ENCODE results near the gene CPD.
A peak's percentile ranks its signal among the peaks of the same experiment; 100 is the strongest.
"Not testable (repeated sequence)": the region's sequence is repeated elsewhere in the genome, so short reads cannot be mapped to it uniquely, and the experiment has no call there.

CPD gene

GRCh38 chr17:30443721-30444120 lies 65.0 kb downstream of the CPD start:
- no peaks in the 10 kb centered on the region for H3K9me3 ChIP-seq (ENCODE audit: control insufficient read depth, low read length)
- DNase-seq (ENCODE audit: low read depth): no peak

GRCh38 chr17:30446640-30447039 lies 67.9 kb downstream of the CPD start:
- not testable (repeated sequence) for H3K9me3 ChIP-seq (ENCODE audit: control insufficient read depth, low read length); H3K27me3 ChIP-seq (replicated peaks; ENCODE audit: control insufficient read depth, insufficient read depth, low read length); H3K9ac ChIP-seq (ENCODE audit: low read length); DNase-seq (ENCODE audit: low read depth); H3K4me3 ChIP-seq (ENCODE audit: low read length)
- H3K36me3 ChIP-seq (ENCODE audit: control insufficient read depth, insufficient read depth, low read length, severe bottlenecking): peaks cover 22% of the 10 kb centered on the region
- peaks cover 20% of the 10 kb centered on the region for H3K4me1 ChIP-seq (ENCODE audit: control insufficient read depth, insufficient read depth, low read length)

More at GRCh38 chr17:30443721-30444120, 65.0 kb downstream of the CPD start:
- peaks cover 22% of the 10 kb centered on the region for H3K36me3 ChIP-seq (ENCODE audit: control insufficient read depth, insufficient read depth, low read length, severe bottlenecking)
- no peaks in the 10 kb centered on the region for H3K27me3 ChIP-seq (replicated peaks; ENCODE audit: control insufficient read depth, insufficient read depth, low read length)
- no peaks in the 10 kb centered on the region for H3K4me1 ChIP-seq (ENCODE audit: control insufficient read depth, insufficient read depth, low read length)
- no peak overlapping the region for H3K4me3 ChIP-seq (ENCODE audit: low read length)
- no peak overlapping the region for H3K9ac ChIP-seq (ENCODE audit: low read length)

GRCh38 chr17:30449480-30449879 lies 70.8 kb downstream of the CPD start:
- DNase-seq (ENCODE audit: low read depth): no peak
- Histone ChIP-seq H3K36me3 (ENCODE audit: control insufficient read depth, insufficient read depth, low read length, severe bottlenecking) (peaks cover 16% of the 10 kb centered on the region), H3K9ac (ENCODE audit: low read length) (no peak overlapping the region), H3K27me3 (replicated peaks; ENCODE audit: control insufficient read depth, insufficient read depth, low read length) (no peaks in the 10 kb centered on the region), H3K4me1 (ENCODE audit: control insufficient read depth, insufficient read depth, low read length) (peaks cover 20% of the 10 kb centered on the region), H3K9me3 (ENCODE audit: control insufficient read depth, low read length) (no peaks in the 10 kb centered on the region), H3K4me3 (ENCODE audit: low read length) (no peak overlapping the region)

GRCh38 chr17:30450125-30451027 lies 71.6 kb downstream of the CPD start:
- H3K4me1 ChIP-seq (ENCODE audit: control insufficient read depth, insufficient read depth, low read length): peaks cover 20% of the 10 kb centered on the region
- DNase-seq (ENCODE audit: low read depth): peak; percentile 52
- H3K27me3 ChIP-seq (replicated peaks; ENCODE audit: control insufficient read depth, insufficient read depth, low read length): no peaks in the 10 kb centered on the region
- H3K9me3 ChIP-seq (ENCODE audit: control insufficient read depth, low read length): no peaks in the 10 kb centered on the region
- H3K4me3 ChIP-seq (ENCODE audit: low read length): no peak overlapping the region
- peaks cover 21% of the 10 kb centered on the region for H3K36me3 ChIP-seq (ENCODE audit: control insufficient read depth, insufficient read depth, low read length, severe bottlenecking)
- H3K9ac ChIP-seq (ENCODE audit: low read length): no peak overlapping the region

GRCh38 chr17:30454635-30455034 lies 75.9 kb downstream of the CPD start:
- DNase-seq (ENCODE audit: low read depth): no peak
- no peak overlapping the region for H3K9ac ChIP-seq (ENCODE audit: low read length)
- peaks cover 37% of the 10 kb centered on the region for H3K36me3 ChIP-seq (ENCODE audit: control insufficient read depth, insufficient read depth, low read length, severe bottlenecking)
- H3K4me1 ChIP-seq (ENCODE audit: control insufficient read depth, insufficient read depth, low read length): peaks cover 17% of the 10 kb centered on the region
- H3K9me3 ChIP-seq (ENCODE audit: control insufficient read depth, low read length): no peaks in the 10 kb centered on the region
- H3K4me3 ChIP-seq (ENCODE audit: low read length): no peak overlapping the region
- no peaks in the 10 kb centered on the region for H3K27me3 ChIP-seq (replicated peaks; ENCODE audit: control insufficient read depth, insufficient read depth, low read length)

GRCh38 chr17:30458371-30458770 lies 79.6 kb downstream of the CPD start:
- no peaks in the 10 kb centered on the region for H3K27me3 ChIP-seq (replicated peaks; ENCODE audit: control insufficient read depth, insufficient read depth, low read length)
- peaks cover 50% of the 10 kb centered on the region for H3K36me3 ChIP-seq (ENCODE audit: control insufficient read depth, insufficient read depth, low read length, severe bottlenecking)
- H3K4me1 ChIP-seq (ENCODE audit: control insufficient read depth, insufficient read depth, low read length): no peaks in the 10 kb centered on the region
- no peak overlapping the region for H3K4me3 ChIP-seq (ENCODE audit: low read length)
- H3K9ac ChIP-seq (ENCODE audit: low read length): no peak overlapping the region
- H3K9me3 ChIP-seq (ENCODE audit: control insufficient read depth, low read length): no peaks in the 10 kb centered on the region
- no peak for DNase-seq (ENCODE audit: low read depth)

GRCh38 chr17:30458797-30459413 lies 80.2 kb downstream of the CPD start:
- DNase-seq (ENCODE audit: low read depth): not testable (repeated sequence)
- peaks cover 48% of the 10 kb centered on the region for H3K36me3 ChIP-seq (ENCODE audit: control insufficient read depth, insufficient read depth, low read length, severe bottlenecking)

GRCh38 chr17:30468465-30468864 lies 89.7 kb downstream of the CPD start:
- Histone ChIP-seq H3K4me3 (ENCODE audit: low read length) (no peak overlapping the region), H3K9me3 (ENCODE audit: control insufficient read depth, low read length) (no peaks in the 10 kb centered on the region), H3K9ac (ENCODE audit: low read length) (no peak overlapping the region), H3K36me3 (ENCODE audit: control insufficient read depth, insufficient read depth, low read length, severe bottlenecking) (peaks cover 19% of the 10 kb centered on the region), H3K4me1 (ENCODE audit: control insufficient read depth, insufficient read depth, low read length) (peaks cover 7% of the 10 kb centered on the region), H3K27me3 (replicated peaks; ENCODE audit: control insufficient read depth, insufficient read depth, low read length) (no peaks in the 10 kb centered on the region)
- no peak for DNase-seq (ENCODE audit: low read depth)

More at GRCh38 chr17:30458797-30459413, 80.2 kb downstream of the CPD start:
- H3K9me3 ChIP-seq (ENCODE audit: control insufficient read depth, low read length); H3K4me1 ChIP-seq (ENCODE audit: control insufficient read depth, insufficient read depth, low read length); H3K27me3 ChIP-seq (replicated peaks; ENCODE audit: control insufficient read depth, insufficient read depth, low read length); H3K4me3 ChIP-seq (ENCODE audit: low read length); H3K9ac ChIP-seq (ENCODE audit: low read length): not testable (repeated sequence)

- Histone ChIP-seq H3K9ac (ENCODE audit: low read length) (peak overlapping the region; percentile 57), H3K9me3 (ENCODE audit: control insufficient read depth, low read length) (no peaks in the 10 kb centered on the region), H3K27me3 (replicated peaks; ENCODE audit: control insufficient read depth, insufficient read depth, low read length) (no peaks in the 10 kb centered on the region), H3K4me3 (ENCODE audit: low read length) (peak overlapping the region; percentile 62), H3K4me1 (ENCODE audit: control insufficient read depth, insufficient read depth, low read length) (peaks cover 11% of the 10 kb centered on the region), H3K36me3 (ENCODE audit: control insufficient read depth, insufficient read depth, low read length, severe bottlenecking) (no peaks in the 10 kb centered on the region)
- DNase-seq (ENCODE audit: low read depth): no peak
Measured at GRCh38 chr17:30472238-30472890, 93.6 kb downstream of the CPD start.

GRCh38 chr17:30475206-30475605 lies 96.5 kb downstream of the CPD start:
- Histone ChIP-seq H3K9me3 (ENCODE audit: control insufficient read depth, low read length) (no peaks in the 10 kb centered on the region), H3K4me1 (ENCODE audit: control insufficient read depth, insufficient read depth, low read length) (peaks cover 23% of the 10 kb centered on the region), H3K36me3 (ENCODE audit: control insufficient read depth, insufficient read depth, low read length, severe bottlenecking) (peaks cover 6% of the 10 kb centered on the region), H3K4me3 (ENCODE audit: low read length) (no peak overlapping the region), H3K9ac (ENCODE audit: low read length) (no peak overlapping the region), H3K27me3 (replicated peaks; ENCODE audit: control insufficient read depth, insufficient read depth, low read length) (no peaks in the 10 kb centered on the region)
- no peak for DNase-seq (ENCODE audit: low read depth)

GRCh38 chr17:30476726-30477082 lies 98.0 kb downstream of the CPD start:
- H3K27me3 ChIP-seq (replicated peaks; ENCODE audit: control insufficient read depth, insufficient read depth, low read length): no peaks in the 10 kb centered on the region
- DNase-seq (ENCODE audit: low read depth): no peak

More at GRCh38 chr17:30476726-30477082, 98.0 kb downstream of the CPD start:
- Histone ChIP-seq H3K9me3 (ENCODE audit: control insufficient read depth, low read length) (no peaks in the 10 kb centered on the region), H3K36me3 (ENCODE audit: control insufficient read depth, insufficient read depth, low read length, severe bottlenecking) (peaks cover 21% of the 10 kb centered on the region), H3K9ac (ENCODE audit: low read length) (peak overlapping the region; percentile 97), H3K4me3 (ENCODE audit: low read length) (peak overlapping the region; percentile 92), H3K4me1 (ENCODE audit: control insufficient read depth, insufficient read depth, low read length) (peaks cover 23% of the 10 kb centered on the region)
